DOHH2 (cell line): Measurements from ENCODE around the gene TBCK.

Source experiments
- H3F3A ChIP-seq: fragments of 200-600 bp; sonication (generic), shearing (Covaris generic); 2 replicates; pipeline ENCODE4 v1.6.0; 2016; ENCODE audit warnings: antibody characterized with exemption, mild to moderate bottlenecking; ENCODE audit not compliant: control insufficient read depth, insufficient read depth
- H3K27ac ChIP-seq: fragments of 200-600 bp; sonication (generic); 2 replicates; pipeline ENCODE4 v1.5.1; 2014; ENCODE audit warnings: low read depth, mild to moderate bottlenecking, low read length, moderate library complexity
- H3K27me3 ChIP-seq: fragments of 200-600 bp; sonication (generic); 2 replicates; pipeline ENCODE4 v1.6.1; 2014; ENCODE audit warnings: mild to moderate bottlenecking, low read length, mixed read lengths; ENCODE audit not compliant: control insufficient read depth
- H3K36me3 ChIP-seq: fragments of 200-600 bp; sonication (generic); 2 replicates; pipeline ENCODE4 v1.6.1; 2014; ENCODE audit warnings: mild to moderate bottlenecking, low read length, moderate library complexity, mixed read lengths; ENCODE audit not compliant: control insufficient read depth
- H3K4me1 ChIP-seq: fragments of 200-600 bp; sonication (generic); 2 replicates; pipeline ENCODE4 v1.6.1; 2014; ENCODE audit warnings: mild to moderate bottlenecking, low read length, mixed read lengths; ENCODE audit not compliant: control insufficient read depth
- H3K4me2 ChIP-seq: fragments of 200-600 bp; sonication (generic); 2 replicates; pipeline ENCODE4 v1.6.0; 2014; ENCODE audit warnings: mild to moderate bottlenecking, low read length, moderate library complexity
- H3K4me3 ChIP-seq: fragments of 200-600 bp; sonication (generic); 2 replicates; pipeline ENCODE4 v1.5.1; 2014; ENCODE audit warnings: mild to moderate bottlenecking, low read length, mixed read lengths
- H3K79me2 ChIP-seq: fragments of 200-600 bp; sonication (generic); 2 replicates; pipeline ENCODE4 v1.6.1; 2014; ENCODE audit warnings: mild to moderate bottlenecking, low read length, mixed read lengths; ENCODE audit not compliant: control insufficient read depth
- H3K9me2 ChIP-seq: fragments of 200-600 bp; sonication (generic); replicated peaks from 2 replicates; pipeline ENCODE4 v1.6.1; 2014; ENCODE audit warnings: mild to moderate bottlenecking, low read length, mixed read lengths; ENCODE audit not compliant: control insufficient read depth
- H3K9me3 ChIP-seq: fragments of 200-600 bp; sonication (generic); 2 replicates; pipeline ENCODE4 v1.6.1; 2014; ENCODE audit warnings: antibody characterized with exemption, low read length, mixed read lengths; ENCODE audit not compliant: control insufficient read depth, insufficient read depth
- H4K20me1 ChIP-seq: fragments of 200-600 bp; sonication (generic); 2 replicates; pipeline ENCODE4 v1.6.0; 2014; ENCODE audit warnings: low read depth, mild to moderate bottlenecking, antibody characterized with exemption, low read length, moderate library complexity; ENCODE audit not compliant: control insufficient read depth, insufficient read depth
- EZH2phosphoT487 ChIP-seq: fragments of 200-600 bp; sonication (generic); IDR thresholded peaks from 2 replicates; pipeline ENCODE4 v1.6.1; 2017; ENCODE audit warnings: borderline replicate concordance, mild to moderate bottlenecking, antibody characterized with exemption, low read length, moderate library complexity, mixed read lengths
- TF ChIP-seq, protein P1 (sequence below): fragments of 200-600 bp; sonication (generic); IDR thresholded peaks from one replicate; pipeline ENCODE4 v1.5.1; 2014; ENCODE audit warnings: antibody characterized with exemption, mild to moderate bottlenecking, low read depth, low read length; ENCODE audit not compliant: poor library complexity, severe bottlenecking

TBCK gene

DNA sequence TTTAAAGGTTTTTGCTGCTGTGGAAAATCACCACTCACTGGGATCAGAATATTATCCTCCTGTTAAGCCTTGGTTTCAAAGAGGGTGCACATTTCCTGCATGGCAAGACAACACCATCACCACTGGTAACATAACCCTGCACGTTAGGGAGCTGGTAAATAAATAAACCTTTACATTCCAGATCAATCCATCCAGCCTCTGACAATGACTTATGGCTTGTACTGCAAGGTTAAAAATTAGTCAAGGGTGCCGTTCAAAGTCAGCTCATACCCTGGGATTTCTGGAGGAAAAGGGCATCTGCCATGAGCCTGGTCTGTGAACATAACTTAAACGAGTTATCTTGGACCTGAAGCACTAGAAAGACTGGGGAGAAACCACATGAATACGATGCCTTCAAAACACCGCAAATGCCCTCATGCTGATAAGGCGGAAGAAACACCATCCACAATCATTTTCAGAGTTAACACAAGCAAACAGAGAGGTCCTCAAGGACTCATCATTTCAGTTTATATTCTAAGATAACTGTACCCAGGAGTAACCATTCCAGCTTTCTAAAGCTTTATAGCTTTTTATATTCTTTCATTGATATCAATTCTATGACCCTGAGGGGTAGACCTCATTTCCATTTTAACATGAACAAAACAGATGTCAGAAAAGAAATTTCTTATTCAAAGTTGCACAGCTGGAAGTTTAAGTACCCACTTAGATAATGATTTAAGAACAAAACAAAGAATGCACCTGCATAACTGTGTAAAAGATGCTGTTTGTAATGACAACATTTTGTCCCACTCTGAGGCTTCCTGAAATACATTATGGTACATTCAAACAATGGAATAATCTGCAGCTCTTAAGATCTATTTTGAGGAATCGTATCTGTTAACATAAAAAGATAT is 317.6 kb downstream of the TBCK start:
- Histone ChIP-seq H3K4me3 (no peak overlapping the region), H4K20me1 (no peaks in the 10 kb centered on the region), H3K27ac (no peak overlapping the region), H3K36me3 (no peaks in the 10 kb centered on the region), H3K4me2 (no peak overlapping the region), H3K79me2 (no peaks in the 10 kb centered on the region), H3K27me3 (no peaks in the 10 kb centered on the region), H3K4me1 (no peaks in the 10 kb centered on the region), H3K9me2 (no peaks in the 10 kb centered on the region), H3K9me3 (no peaks in the 10 kb centered on the region), H3F3A (no peaks in the 10 kb centered on the region)
- TF ChIP-seq, protein P1, sequence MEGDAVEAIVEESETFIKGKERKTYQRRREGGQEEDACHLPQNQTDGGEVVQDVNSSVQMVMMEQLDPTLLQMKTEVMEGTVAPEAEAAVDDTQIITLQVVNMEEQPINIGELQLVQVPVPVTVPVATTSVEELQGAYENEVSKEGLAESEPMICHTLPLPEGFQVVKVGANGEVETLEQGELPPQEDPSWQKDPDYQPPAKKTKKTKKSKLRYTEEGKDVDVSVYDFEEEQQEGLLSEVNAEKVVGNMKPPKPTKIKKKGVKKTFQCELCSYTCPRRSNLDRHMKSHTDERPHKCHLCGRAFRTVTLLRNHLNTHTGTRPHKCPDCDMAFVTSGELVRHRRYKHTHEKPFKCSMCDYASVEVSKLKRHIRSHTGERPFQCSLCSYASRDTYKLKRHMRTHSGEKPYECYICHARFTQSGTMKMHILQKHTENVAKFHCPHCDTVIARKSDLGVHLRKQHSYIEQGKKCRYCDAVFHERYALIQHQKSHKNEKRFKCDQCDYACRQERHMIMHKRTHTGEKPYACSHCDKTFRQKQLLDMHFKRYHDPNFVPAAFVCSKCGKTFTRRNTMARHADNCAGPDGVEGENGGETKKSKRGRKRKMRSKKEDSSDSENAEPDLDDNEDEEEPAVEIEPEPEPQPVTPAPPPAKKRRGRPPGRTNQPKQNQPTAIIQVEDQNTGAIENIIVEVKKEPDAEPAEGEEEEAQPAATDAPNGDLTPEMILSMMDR: no peak

DNA sequence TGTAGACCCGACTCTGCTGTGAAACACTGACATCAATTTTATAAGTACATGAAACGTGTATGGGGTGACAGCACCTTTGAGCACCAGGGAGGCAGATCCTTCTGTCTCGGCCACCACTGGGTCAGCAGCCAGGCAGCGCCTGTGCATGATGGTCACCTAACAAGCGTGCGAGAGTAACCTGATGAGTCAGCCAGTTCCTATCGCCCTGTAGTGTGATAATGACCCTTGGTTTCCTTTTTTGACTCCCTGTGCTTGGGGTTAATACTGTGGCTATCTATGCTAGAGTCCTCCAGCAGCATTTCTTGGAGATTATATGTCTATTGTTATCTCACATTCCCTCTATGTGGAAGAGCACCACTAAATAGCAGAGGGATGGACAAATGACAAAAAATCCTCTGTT is 319.2 kb downstream of the TBCK start:
- no peak overlapping the region for H3K4me2 ChIP-seq
- no peaks in the 10 kb centered on the region for H4K20me1 ChIP-seq
- H3K4me1 ChIP-seq: no peaks in the 10 kb centered on the region
- H3K79me2 ChIP-seq: no peaks in the 10 kb centered on the region
- no peaks in the 10 kb centered on the region for H3K27me3 ChIP-seq
- TF ChIP-seq, protein P1: no peak
- no peak for TF ChIP-seq EZH2phosphoT487
- no peak overlapping the region for H3K27ac ChIP-seq
- H3K4me3 ChIP-seq: no peak overlapping the region
- H3K9me3 ChIP-seq: no peaks in the 10 kb centered on the region
- no peaks in the 10 kb centered on the region for H3K36me3 ChIP-seq
- H3F3A ChIP-seq: no peaks in the 10 kb centered on the region
- no peaks in the 10 kb centered on the region for H3K9me2 ChIP-seq

DNA sequence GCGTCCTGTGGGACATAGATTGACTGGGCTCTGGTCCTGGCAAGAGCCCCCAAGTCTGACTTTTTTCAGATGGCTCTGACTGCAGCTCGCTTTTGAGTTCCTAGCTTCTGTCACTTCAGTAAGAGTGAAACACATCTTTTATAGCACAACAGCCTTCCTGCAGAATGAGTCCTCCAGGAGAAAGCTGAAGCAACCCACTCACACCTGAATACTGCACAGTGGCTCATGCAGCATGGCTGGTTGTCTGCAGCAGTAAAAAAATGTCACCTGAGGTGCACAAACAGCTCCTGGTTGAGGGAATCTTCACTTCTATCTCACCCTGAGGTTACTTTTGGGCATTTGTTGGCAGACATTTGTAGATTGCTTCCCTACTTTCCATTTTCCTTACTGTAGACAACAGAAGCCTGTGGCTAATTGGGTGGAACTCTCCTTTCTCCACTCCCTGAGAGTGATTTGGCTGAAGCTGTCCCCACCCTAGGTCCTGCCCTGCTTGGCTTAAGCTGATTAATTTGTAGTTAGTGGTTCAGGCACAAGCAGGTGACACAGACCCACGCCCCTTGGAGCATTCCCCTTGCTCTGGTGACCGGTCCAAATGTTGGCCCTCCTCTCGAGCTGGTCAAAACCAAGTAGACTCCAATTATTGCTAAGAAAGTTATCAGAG is 321.0 kb downstream of the TBCK start:
- no peaks in the 10 kb centered on the region for H4K20me1 ChIP-seq
- H3F3A ChIP-seq: no peaks in the 10 kb centered on the region
- H3K4me2 ChIP-seq: no peak overlapping the region
- no peak overlapping the region for H3K27ac ChIP-seq
- no peaks in the 10 kb centered on the region for H3K36me3 ChIP-seq
- no peaks in the 10 kb centered on the region for H3K9me3 ChIP-seq
- no peaks in the 10 kb centered on the region for H3K4me1 ChIP-seq
- no peaks in the 10 kb centered on the region for H3K9me2 ChIP-seq
- no peaks in the 10 kb centered on the region for H3K27me3 ChIP-seq
- no peaks in the 10 kb centered on the region for H3K79me2 ChIP-seq
- H3K4me3 ChIP-seq: no peak overlapping the region
- TF ChIP-seq EZH2phosphoT487: no peak
- TF ChIP-seq, protein P1: no peak
